Neural cell (in vitro differentiated cells): ENCODE measurements around the gene ATF7.

Source experiments
- CTCF ChIP-seq: fragments of 450-650 bp; IDR thresholded peaks from 2 replicates; pipeline ENCODE4 v1.5.1; 2014; ENCODE audit warnings: antibody characterized with exemption, mild to moderate bottlenecking, moderate library complexity; ENCODE audit not compliant: poor library complexity, severe bottlenecking
- EP300 ChIP-seq: fragments of 450-650 bp; conservative IDR thresholded peaks from 2 replicates; pipeline ENCODE4 v1.6.1; 2014; ENCODE audit warnings: antibody characterized with exemption, mild to moderate bottlenecking, moderate library complexity; ENCODE audit not compliant: poor library complexity, severe bottlenecking

DNA sequence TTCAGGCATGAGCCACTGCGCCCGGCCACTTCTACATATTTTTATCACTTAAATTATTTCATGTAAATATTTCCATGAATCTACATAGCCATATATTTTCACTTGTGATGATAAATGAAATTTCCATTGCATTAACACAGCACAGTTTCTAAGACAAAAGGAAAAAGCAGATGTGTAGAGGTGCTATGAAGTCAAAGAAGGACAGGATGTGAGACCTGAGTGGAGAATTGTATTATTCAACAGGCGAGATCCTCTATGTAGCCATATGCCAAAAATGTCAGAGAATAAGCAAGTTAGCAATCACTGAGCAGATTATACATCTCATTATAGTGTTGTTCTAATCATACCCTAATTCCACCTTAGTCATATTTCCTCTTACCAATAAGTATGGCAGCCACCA, 38.1 kb downstream of the ATF7 start:
- TF ChIP-seq EP300 (no peak), CTCF (no peak)
